GM19467 (cell line): ENCODE measurements around the gene TMEM222.
A peak's percentile ranks its signal among the peaks of the same experiment; 100 is the strongest.
"Not testable (repeated sequence)": the region's sequence is repeated elsewhere in the genome, so short reads cannot be mapped to it uniquely, and the experiment has no call there.

Source experiments
- ATAC-seq: cut with Tn5 transposase; IDR thresholded peaks from one replicate; pipeline ENCODE4 v1.9.1; 2021; ENCODE audit warnings: mild to moderate bottlenecking, moderate library complexity; ENCODE audit not compliant: unreplicated experiment

The TMEM222 gene

GRCh38 chr1:27321813-27322568 lies at the start of gene TMEM222:
Gene TMEM222 (plus strand): TSS chr1:27322163. CDS start chr1:27322198, 35 bp downstream.
- ATAC-seq: peak; percentile 91

GRCh38 chr1:27274204-27274603 lies 47.8 kb upstream of the TMEM222 start:
- no peak for ATAC-seq

- no peak for ATAC-seq
These were observed 46.3 kb upstream of the TMEM222 start for GRCh38 chr1:27275696-27276095.

GRCh38 chr1:27284425-27285273 lies 37.3 kb upstream of the TMEM222 start:
- ATAC-seq: no peak

GRCh38 chr1:27285274-27285660 lies 36.7 kb upstream of the TMEM222 start:
- no peak for ATAC-seq

GRCh38 chr1:27285821-27286220 lies 36.1 kb upstream of the TMEM222 start:
- ATAC-seq: not testable (repeated sequence)

- ATAC-seq: not testable (repeated sequence)
These were observed 32.8 kb upstream of the TMEM222 start for GRCh38 chr1:27289125-27289524.

GRCh38 chr1:27290581-27290980 lies 31.4 kb upstream of the TMEM222 start:
- ATAC-seq: no peak

- no peak for ATAC-seq
These were observed 29.9 kb upstream of the TMEM222 start for GRCh38 chr1:27292106-27292505.

- no peak for ATAC-seq
These were observed 28.0 kb upstream of the TMEM222 start for GRCh38 chr1:27293915-27294314.

- no peak for ATAC-seq
These were observed 25.1 kb upstream of the TMEM222 start for GRCh38 chr1:27296773-27297291.

- no peak for ATAC-seq
These were observed 24.1 kb upstream of the TMEM222 start for GRCh38 chr1:27297903-27298302.

GRCh38 chr1:27298632-27299384 lies 23.2 kb upstream of the TMEM222 start:
- ATAC-seq: no peak

- no peak for ATAC-seq
These were observed 22.3 kb upstream of the TMEM222 start for GRCh38 chr1:27299385-27300271.

GRCh38 chr1:27300341-27301051 lies 21.5 kb upstream of the TMEM222 start:
- no peak for ATAC-seq

- no peak for ATAC-seq
These were observed 20.9 kb upstream of the TMEM222 start for GRCh38 chr1:27301052-27301422.

GRCh38 chr1:27301582-27302199 lies 20.3 kb upstream of the TMEM222 start:
- ATAC-seq: no peak

GRCh38 chr1:27302612-27303011 lies 19.4 kb upstream of the TMEM222 start:
- no peak for ATAC-seq

- ATAC-seq: no peak
These were observed 18.5 kb upstream of the TMEM222 start for GRCh38 chr1:27303509-27303908.
